ENCODE measurements around the gene FEZ2. TPM values are rescaled to one million over a fixed set of nuclear protein-coding genes. Genes with fewer than 3 reads are reported as not detected.

FEZ2 gene
- total RNA-seq, 3 donors from 2014 or later (not counting 1 experiment from before 2014, with no cell fraction given): 25.9 to 41.7 (median 36.0) TPM

- H3K27ac ChIP-seq (ENCODE audit: low read length): no peak overlapping the region
- 97% methylated on average over 5 of the region's 5 CpGs for WGBS (ENCODE audit: insufficient coverage)
- ATAC-seq (no peak), DNase-seq (no peak)
- Mint-ChIP-seq H3K9me3 (no peaks in the 10 kb centered on the region), H3K4me3 (peak overlapping the region; percentile 6), H3K27me3 (ENCODE audit: low read depth in 2 of 2) (no peaks in the 10 kb centered on the region), H3K4me1 (peaks cover 20 to 25% of the 10 kb centered on the region in 2 donors), H3K27ac (peak overlapping the region; percentile 82 to 89), H3K36me3 (peaks cover 9% of the 10 kb centered on the region)
- no peaks in the 10 kb centered on the region for H3K27me3 ChIP-seq (ENCODE audit: control insufficient read depth, insufficient read depth, low read length)
- H3K9me3 ChIP-seq (ENCODE audit: control insufficient read depth, insufficient read depth, low read length): no peaks in the 10 kb centered on the region
- intact Hi-C loops (cut with micrococcal nuclease): no loop called here
- no peak overlapping the region for H3K4me3 ChIP-seq (ENCODE audit: low read length)
- H3K36me3 ChIP-seq (ENCODE audit: control insufficient read depth, insufficient read depth, low read length): peaks cover 42% of the 10 kb centered on the region
- no peak for TF ChIP-seq CTCF (IDR thresholded peaks at IDR 0.05)
- H3K4me1 ChIP-seq (ENCODE audit: control insufficient read depth, insufficient read depth, low read length): peaks cover 10% of the 10 kb centered on the region
Observed at GRCh38 chr2:36550006-36550405, 48.0 kb downstream of the FEZ2 start.

- Histone ChIP-seq H3K27ac (ENCODE audit: low read length) (peak overlapping the region; percentile 55), H3K9me3 (ENCODE audit: control insufficient read depth, insufficient read depth, low read length) (no peaks in the 10 kb centered on the region), H3K27me3 (ENCODE audit: control insufficient read depth, insufficient read depth, low read length) (no peaks in the 10 kb centered on the region), H3K4me1 (ENCODE audit: control insufficient read depth, insufficient read depth, low read length) (peaks cover 10% of the 10 kb centered on the region), H3K4me3 (ENCODE audit: low read length) (no peak overlapping the region), H3K36me3 (ENCODE audit: control insufficient read depth, insufficient read depth, low read length) (peaks cover 40% of the 10 kb centered on the region)
- Mint-ChIP-seq H3K4me1 (peaks cover 20 to 25% of the 10 kb centered on the region in 2 donors), H3K27me3 (ENCODE audit: low read depth in 2 of 2) (no peaks in the 10 kb centered on the region), H3K36me3 (peaks cover 8% of the 10 kb centered on the region), H3K9me3 (no peaks in the 10 kb centered on the region), H3K27ac (peak overlapping the region; percentile 82 to 89), H3K4me3 (peak overlapping the region; percentile 83)
- peak in 1 of 2 donors; percentile 34 for DNase-seq
- ATAC-seq: peak; percentile 64 to 89 (median 85)
- TF ChIP-seq CTCF (IDR thresholded peaks at IDR 0.05): no peak
- intact Hi-C loops (cut with micrococcal nuclease): no loop called here
- WGBS (ENCODE audit: insufficient coverage): 41% methylated on average over 7 of the region's 7 CpGs
Observed at GRCh38 chr2:36549165-36549574, 48.8 kb downstream of the FEZ2 start.

- intact Hi-C loops (cut with micrococcal nuclease): no loop called here
- H3K4me3 Mint-ChIP-seq: no peak overlapping the region
- H3K27ac Mint-ChIP-seq: peak overlapping the region; percentile 82 to 89
- no peaks in the 10 kb centered on the region for H3K9me3 ChIP-seq (ENCODE audit: control insufficient read depth, insufficient read depth, low read length)
- no peak overlapping the region for H3K4me3 ChIP-seq (ENCODE audit: low read length)
- no peaks in the 10 kb centered on the region for H3K27me3 ChIP-seq (ENCODE audit: control insufficient read depth, insufficient read depth, low read length)
- peaks cover 10% of the 10 kb centered on the region for H3K4me1 ChIP-seq (ENCODE audit: control insufficient read depth, insufficient read depth, low read length)
- ATAC-seq (no peak), DNase-seq (no peak)
- H3K27ac ChIP-seq (ENCODE audit: low read length): no peak overlapping the region
- peaks cover 8% of the 10 kb centered on the region for H3K36me3 Mint-ChIP-seq
- H3K9me3 Mint-ChIP-seq: no peaks in the 10 kb centered on the region
- TF ChIP-seq CTCF (IDR thresholded peaks at IDR 0.05): no peak
- H3K4me1 Mint-ChIP-seq: peaks cover 20% of the 10 kb centered on the region in 2 donors
- 100% methylated on average over 3 of the region's 3 CpGs for WGBS (ENCODE audit: insufficient coverage)
- no peaks in the 10 kb centered on the region for H3K27me3 Mint-ChIP-seq (ENCODE audit: low read depth in 2 of 2)
- peaks cover 39% of the 10 kb centered on the region for H3K36me3 ChIP-seq (ENCODE audit: control insufficient read depth, insufficient read depth, low read length)
Observed at GRCh38 chr2:36547906-36548305, 50.1 kb downstream of the FEZ2 start.

GRCh38 chr2:36545871-36546416 lies 52.0 kb downstream of the FEZ2 start:
- intact Hi-C loops (cut with micrococcal nuclease): no loop called here
- DNase-seq (no peak), ATAC-seq (no peak)
- no CpG with 5 or more reads among the region's 1 CpG for WGBS (ENCODE audit: insufficient coverage)
- Mint-ChIP-seq H3K27me3 (ENCODE audit: low read depth in 2 of 2) (no peaks in the 10 kb centered on the region), H3K27ac (no peak overlapping the region), H3K9me3 (no peaks in the 10 kb centered on the region), H3K4me3 (no peak overlapping the region), H3K4me1 (peaks cover 27 to 31% of the 10 kb centered on the region in 2 donors), H3K36me3 (peaks cover 8% of the 10 kb centered on the region)
- Histone ChIP-seq H3K4me3 (ENCODE audit: low read length) (no peak overlapping the region), H3K36me3 (ENCODE audit: control insufficient read depth, insufficient read depth, low read length) (peaks cover 23% of the 10 kb centered on the region), H3K27ac (ENCODE audit: low read length) (no peak overlapping the region), H3K4me1 (ENCODE audit: control insufficient read depth, insufficient read depth, low read length) (peaks cover 14% of the 10 kb centered on the region), H3K9me3 (ENCODE audit: control insufficient read depth, insufficient read depth, low read length) (no peaks in the 10 kb centered on the region), H3K27me3 (ENCODE audit: control insufficient read depth, insufficient read depth, low read length) (no peaks in the 10 kb centered on the region)
- TF ChIP-seq CTCF (IDR thresholded peaks at IDR 0.05): no peak

All from natural killer cell (primary cell).